Neuron (in vitro differentiated cells): ENCODE results near the gene TERC.
A peak's percentile ranks its signal among the peaks of the same experiment; 100 is the strongest.

Experiments
- H2AFZ ChIP-seq: one replicate; pipeline ENCODE4 v1.6.1; 2013; ENCODE audit warnings: low read depth, mild to moderate bottlenecking, inconsistent platforms, low read length, moderate library complexity
- H3K27me3 ChIP-seq: one replicate; pipeline ENCODE4 v1.6.1; 2013; ENCODE audit warnings: low read length; ENCODE audit not compliant: insufficient read depth
- H3K36me3 ChIP-seq: one replicate; pipeline ENCODE4 v1.6.1; 2013; ENCODE audit warnings: low read length; ENCODE audit not compliant: insufficient read depth
- H3K4me1 ChIP-seq: one replicate; pipeline ENCODE4 v1.6.1; 2013; ENCODE audit warnings: low read length; ENCODE audit not compliant: insufficient read depth
- H3K4me3 ChIP-seq: 2 replicates; pipeline ENCODE4 v1.5.1; 2013; ENCODE audit warnings: mild to moderate bottlenecking, low read length, moderate library complexity
- H3K9me3 ChIP-seq: one replicate; pipeline ENCODE4 v1.6.1; 2013; ENCODE audit warnings: low read length

The TERC gene

DNA sequence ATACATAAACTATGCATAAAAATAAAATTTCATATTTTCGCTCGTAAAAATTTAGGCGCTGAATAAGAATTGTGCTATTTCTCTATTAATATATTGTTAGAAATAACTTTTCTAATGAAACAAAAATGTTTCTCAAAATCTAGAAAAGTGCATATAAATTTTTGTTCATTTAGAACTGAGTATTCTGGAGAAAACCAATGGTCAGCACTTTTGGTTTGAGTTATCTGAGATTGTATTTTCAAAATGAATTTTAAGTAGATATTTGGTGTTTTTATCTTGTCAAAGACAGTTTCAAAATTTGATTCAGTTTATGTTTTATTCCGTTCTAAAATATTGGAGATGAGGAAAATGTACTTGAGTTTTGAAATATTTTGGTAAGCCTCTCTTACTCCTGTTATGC, 22.3 kb upstream of the TERC start:
- no peaks in the 10 kb centered on the region for H3K4me1 ChIP-seq
- no peaks in the 10 kb centered on the region for H3K27me3 ChIP-seq
- H2AFZ ChIP-seq = no peak overlapping the region
- no peak overlapping the region for H3K4me3 ChIP-seq
- peaks cover 65% of the 10 kb centered on the region for H3K36me3 ChIP-seq
- H3K9me3 ChIP-seq = no peaks in the 10 kb centered on the region

DNA sequence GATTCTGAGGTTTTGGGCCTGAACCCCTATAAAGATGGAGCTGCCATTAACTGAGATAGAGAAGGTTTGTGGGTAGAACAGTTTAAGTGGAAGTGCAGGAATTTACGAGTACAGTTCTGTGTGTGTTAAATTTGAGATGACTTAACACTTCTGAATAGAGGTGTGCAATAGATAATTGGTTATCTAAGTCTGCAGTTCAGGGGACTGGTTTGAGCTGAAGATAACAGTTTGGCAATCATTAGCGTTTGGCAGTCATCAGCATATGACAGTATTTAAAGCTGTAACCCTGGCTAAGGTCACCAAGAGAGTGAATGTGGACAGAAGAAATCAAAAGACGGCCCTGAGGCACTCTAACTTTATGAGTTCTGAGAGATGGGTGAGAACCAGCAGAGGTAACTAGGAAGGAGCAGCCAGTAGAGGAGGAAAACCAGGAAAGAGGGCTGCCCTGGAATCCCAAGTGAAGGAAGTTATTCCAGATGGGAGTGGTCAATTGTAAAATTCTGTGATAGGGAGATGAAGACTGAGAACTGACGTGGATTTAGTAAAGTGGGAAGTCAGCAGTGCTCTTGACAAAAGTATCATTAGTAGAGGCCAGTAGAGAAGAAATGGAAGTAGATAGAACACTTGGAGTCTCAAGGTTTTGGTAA, 16.5 kb upstream of the TERC start:
- no peaks in the 10 kb centered on the region for H3K27me3 ChIP-seq
- no peaks in the 10 kb centered on the region for H3K9me3 ChIP-seq
- H3K36me3 ChIP-seq = peaks cover 82% of the 10 kb centered on the region
- H3K4me1 ChIP-seq = no peaks in the 10 kb centered on the region
- H2AFZ ChIP-seq = no peak overlapping the region
- no peak overlapping the region for H3K4me3 ChIP-seq

GRCh38 chr3:169780742-169781141, 15.9 kb upstream of the TERC start:
- Histone ChIP-seq H3K9me3 (no peaks in the 10 kb centered on the region), H3K4me1 (no peaks in the 10 kb centered on the region), H3K4me3 (no peak overlapping the region), H3K36me3 (peaks cover 77% of the 10 kb centered on the region), H3K27me3 (no peaks in the 10 kb centered on the region), H2AFZ (no peak overlapping the region)

- no peaks in the 10 kb centered on the region for H3K9me3 ChIP-seq
- H2AFZ ChIP-seq = no peak overlapping the region
- H3K27me3 ChIP-seq = no peaks in the 10 kb centered on the region
- no peak overlapping the region for H3K4me3 ChIP-seq
- peaks cover 14% of the 10 kb centered on the region for H3K4me1 ChIP-seq
- H3K36me3 ChIP-seq = peaks cover 62% of the 10 kb centered on the region
Measured at GRCh38 chr3:169777822-169778221, 13.0 kb upstream of the TERC start.

DNA sequence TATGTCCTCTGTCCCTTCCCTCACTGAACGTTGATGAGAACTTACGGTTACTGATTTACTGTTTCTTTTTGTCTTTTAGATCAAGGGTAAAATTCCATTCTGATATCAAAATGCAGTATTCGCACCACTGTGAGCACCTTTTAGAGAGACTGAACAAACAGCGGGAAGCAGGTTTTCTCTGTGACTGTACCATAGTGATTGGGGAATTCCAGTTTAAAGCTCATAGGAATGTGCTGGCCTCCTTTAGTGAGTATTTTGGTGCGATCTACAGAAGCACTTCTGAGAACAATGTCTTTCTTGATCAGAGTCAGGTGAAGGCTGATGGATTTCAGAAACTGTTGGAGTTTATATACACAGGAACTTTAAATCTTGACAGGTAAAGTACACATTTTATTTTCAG, 9.3 kb upstream of the TERC start:
- Histone ChIP-seq H2AFZ (no peak overlapping the region), H3K4me3 (peak overlapping the region; percentile 72), H3K36me3 (peaks cover 31% of the 10 kb centered on the region), H3K9me3 (no peaks in the 10 kb centered on the region), H3K27me3 (no peaks in the 10 kb centered on the region), H3K4me1 (peaks cover 16% of the 10 kb centered on the region)

DNA sequence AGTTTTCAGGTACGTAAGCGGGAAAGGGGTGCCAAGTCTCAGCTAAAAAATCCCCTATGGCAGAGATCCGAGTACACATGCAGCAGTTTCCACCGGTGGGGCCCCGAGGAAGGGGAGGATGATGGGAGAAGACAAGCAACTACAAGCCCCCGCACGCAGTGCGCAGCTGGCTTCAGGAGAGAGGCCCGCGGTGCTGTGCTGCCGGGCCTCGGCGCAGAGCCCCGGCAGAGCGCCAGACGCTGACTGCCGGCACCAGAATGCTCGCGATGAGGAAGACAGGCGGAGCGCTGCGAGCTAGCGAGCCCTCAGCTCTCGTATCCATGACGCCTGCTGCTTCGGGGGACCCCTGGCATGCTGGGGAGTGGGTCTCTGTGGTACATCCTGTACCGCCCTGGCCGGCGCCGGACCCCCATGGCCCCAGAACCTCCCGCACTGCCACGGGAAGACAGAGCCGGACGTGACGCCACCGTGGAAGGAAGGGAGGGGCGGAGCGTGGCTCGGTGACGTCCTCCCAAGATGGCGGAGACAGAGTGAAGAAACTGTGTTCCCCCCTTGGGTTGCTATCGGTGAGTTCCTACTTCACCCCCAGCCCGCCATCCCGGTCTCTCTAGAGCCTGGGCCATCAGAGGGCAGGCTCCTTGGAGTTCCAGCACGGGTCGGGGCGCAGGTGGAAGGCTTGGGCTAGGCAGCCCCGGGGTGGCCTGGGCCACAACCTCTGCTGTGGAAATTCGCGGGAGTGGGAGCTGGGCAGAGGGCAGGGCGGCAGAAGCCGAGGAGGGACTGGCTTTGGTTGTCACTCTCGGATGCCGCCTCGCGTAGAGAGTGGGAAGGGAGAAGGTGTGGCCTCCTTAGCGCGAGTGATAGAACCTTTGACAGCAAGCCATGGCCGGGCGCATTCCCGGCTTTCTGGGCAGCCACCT, 8.3 kb upstream of the TERC start, which contains the start of gene MYNN:
Gene MYNN, plus strand, starts transcription at position 500 of the 920 bp plus-strand sequence. CDS start 900 bp downstream, outside the sequence.
- peak within 1 kb of the TSS; percentile 99 for H2AFZ ChIP-seq
- no peaks in the 10 kb centered on the region for H3K9me3 ChIP-seq

DNA sequence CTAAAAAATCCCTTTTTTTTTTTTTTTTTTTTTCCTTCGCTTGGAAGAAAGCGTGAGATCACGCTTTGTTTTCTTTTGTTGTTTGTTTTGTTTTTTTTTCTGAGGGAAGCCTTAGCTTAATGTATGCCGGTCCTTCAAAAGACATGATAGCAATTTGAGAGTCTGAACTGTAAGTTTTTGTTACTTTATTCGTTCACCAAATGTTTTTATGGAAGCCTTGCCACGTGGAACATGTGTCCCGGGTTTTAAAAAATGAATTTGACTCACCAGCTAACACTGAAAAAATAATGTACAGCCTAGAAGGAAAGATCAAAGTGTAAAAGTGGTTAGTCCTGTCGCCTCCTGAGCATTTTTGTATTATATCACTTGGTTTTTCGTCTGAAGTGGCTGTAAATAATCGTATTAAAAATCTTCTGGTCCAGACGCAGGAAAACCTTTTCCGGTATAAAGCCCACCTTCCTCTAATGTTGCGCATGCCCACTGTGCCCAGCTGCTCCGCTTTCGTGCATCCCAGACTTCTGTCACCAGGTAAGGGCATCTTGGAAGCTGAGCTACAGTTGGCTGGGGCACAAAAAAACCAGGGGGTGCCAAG, 7.5 kb upstream of the TERC start:
- H3K36me3 ChIP-seq = peaks cover 13% of the 10 kb centered on the region
- no peaks in the 10 kb centered on the region for H3K9me3 ChIP-seq
- peak overlapping the region; percentile 99 for H2AFZ ChIP-seq
- H3K27me3 ChIP-seq = no peaks in the 10 kb centered on the region
- peak overlapping the region; percentile 72 for H3K4me3 ChIP-seq
- H3K4me1 ChIP-seq = peaks cover 16% of the 10 kb centered on the region

More for the DNA sequence above, 8.3 kb upstream of the TERC start, which contains the start of gene MYNN:
- H3K4me3 ChIP-seq = peak within 1 kb of the TSS; percentile 72
- H3K27me3 ChIP-seq = no peaks in the 10 kb centered on the region
- peaks cover 20% of the 10 kb centered on the region for H3K36me3 ChIP-seq
- H3K4me1 ChIP-seq = peaks cover 16% of the 10 kb centered on the region

- H2AFZ ChIP-seq = peak overlapping the region; percentile 99
- H3K4me1 ChIP-seq = peaks cover 16% of the 10 kb centered on the region
- H3K4me3 ChIP-seq = peak overlapping the region; percentile 72
- no peaks in the 10 kb centered on the region for H3K27me3 ChIP-seq
- peaks cover 12% of the 10 kb centered on the region for H3K36me3 ChIP-seq
- no peaks in the 10 kb centered on the region for H3K9me3 ChIP-seq
Measured at GRCh38 chr3:169771497-169772304, 6.8 kb upstream of the TERC start.

DNA sequence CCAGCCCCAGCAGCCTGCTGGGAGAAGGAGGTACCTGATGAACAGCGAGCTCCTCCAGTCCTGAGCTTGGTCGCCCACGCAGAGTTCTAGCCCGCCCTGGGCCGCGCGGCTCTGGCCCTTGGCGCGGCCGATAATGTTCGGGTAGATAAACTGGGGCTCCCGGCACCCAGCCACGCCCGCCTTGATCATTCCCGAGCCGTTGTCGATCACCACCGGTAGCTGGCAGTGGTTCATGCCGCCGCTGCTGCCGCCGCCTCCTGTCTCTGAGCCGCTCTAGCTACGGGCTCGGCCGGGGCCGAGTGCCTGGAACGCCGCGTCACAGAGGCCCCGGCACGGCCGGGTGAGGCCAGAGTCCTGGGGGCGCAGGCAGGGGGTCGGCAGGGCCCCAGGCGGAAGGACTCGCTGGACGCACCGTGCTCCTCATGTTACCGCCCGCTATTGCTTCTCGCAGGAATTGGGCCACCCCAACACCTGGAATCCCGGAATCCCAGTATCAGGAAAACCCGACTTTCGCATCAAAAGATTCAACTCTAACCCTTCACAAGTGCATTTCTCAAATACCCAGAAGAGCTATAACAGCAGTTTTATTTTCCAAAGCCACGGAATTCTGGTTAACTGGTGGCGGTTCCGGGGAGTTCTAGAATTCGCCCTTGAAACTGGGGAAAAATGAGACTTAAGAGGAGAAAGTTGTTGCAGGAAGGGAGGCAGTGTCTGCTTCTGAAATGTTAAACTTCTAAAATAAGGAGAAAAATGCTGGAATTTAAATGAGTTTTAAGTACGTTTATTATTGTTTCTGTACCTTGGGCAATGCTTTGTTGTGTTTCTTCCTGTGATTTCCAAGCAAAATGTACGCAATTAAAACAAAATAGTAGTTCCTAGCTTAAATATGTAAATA, 4.7 kb upstream of the TERC start, which contains the start of gene ACTRT3:
Gene ACTRT3, minus strand, starts transcription at position 275 of the 895 bp plus-strand sequence. Its CDS starts 41 bp downstream, at position 234.
- Histone ChIP-seq H3K4me3 (peak within 1 kb of the TSS; percentile 40), H2AFZ (peak within 1 kb of the TSS; percentile 58), H3K9me3 (no peaks in the 10 kb centered on the region), H3K27me3 (no peaks in the 10 kb centered on the region), H3K36me3 (no peaks in the 10 kb centered on the region), H3K4me1 (peaks cover 11% of the 10 kb centered on the region)

DNA sequence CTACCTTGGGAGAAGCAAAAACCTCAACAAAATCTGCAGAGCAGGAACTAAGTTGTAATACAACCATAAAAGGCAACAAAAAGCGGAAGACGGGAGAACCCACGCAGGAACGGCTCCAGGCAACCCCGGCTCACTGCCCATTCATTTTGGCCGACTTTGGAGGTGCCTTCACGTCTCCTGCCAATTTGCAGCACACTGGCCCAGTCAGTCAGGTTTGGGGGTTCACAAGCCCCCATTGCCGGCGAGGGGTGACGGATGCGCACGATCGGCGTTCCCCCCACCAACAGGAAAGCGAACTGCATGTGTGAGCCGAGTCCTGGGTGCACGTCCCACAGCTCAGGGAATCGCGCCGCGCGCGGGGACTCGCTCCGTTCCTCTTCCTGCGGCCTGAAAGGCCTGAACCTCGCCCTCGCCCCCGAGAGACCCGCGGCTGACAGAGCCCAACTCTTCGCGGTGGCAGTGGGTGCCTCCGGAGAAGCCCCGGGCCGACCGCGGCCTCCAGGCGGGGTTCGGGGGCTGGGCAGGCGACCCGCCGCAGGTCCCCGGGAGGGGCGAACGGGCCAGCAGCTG, 463 bp downstream of the TERC start:
- Histone ChIP-seq H3K36me3 (no peaks in the 10 kb centered on the region), H3K4me1 (no peaks in the 10 kb centered on the region)

DNA sequence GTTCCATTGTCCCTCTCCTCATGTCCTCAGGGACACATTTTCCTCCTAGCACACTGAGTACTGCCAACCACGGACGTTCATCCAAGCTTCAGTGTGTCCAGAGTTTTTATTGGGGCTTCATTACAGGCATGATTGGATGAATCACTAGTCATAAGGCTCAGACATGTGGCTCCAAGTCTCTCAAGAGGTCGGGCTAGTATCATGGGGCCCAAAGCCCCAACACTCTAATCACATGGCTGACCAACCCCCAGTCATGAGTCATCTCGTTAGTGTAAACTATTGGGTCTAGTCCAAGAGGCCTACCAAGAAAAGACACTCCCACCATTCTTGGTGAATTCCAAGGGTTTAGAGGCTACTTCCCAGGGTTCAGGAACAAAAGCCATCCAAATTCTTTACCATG, 4.4 kb downstream of the TERC start:
- H3K36me3 ChIP-seq = no peaks in the 10 kb centered on the region
- H2AFZ ChIP-seq = no peak overlapping the region
- peaks cover 6% of the 10 kb centered on the region for H3K9me3 ChIP-seq
- H3K4me1 ChIP-seq = no peaks in the 10 kb centered on the region
- H3K4me3 ChIP-seq = no peak overlapping the region
- H3K27me3 ChIP-seq = no peaks in the 10 kb centered on the region

More for the DNA sequence above, 463 bp downstream of the TERC start:
- H3K4me3 ChIP-seq = peak overlapping the region; percentile 41
- H3K27me3 ChIP-seq = no peaks in the 10 kb centered on the region
- no peak overlapping the region for H2AFZ ChIP-seq
- H3K9me3 ChIP-seq = peaks cover 6% of the 10 kb centered on the region
